HG03196 (cell line): ENCODE results near the gene IL25.
"Not testable (repeated sequence)": the region's sequence is repeated elsewhere in the genome, so short reads cannot be mapped to it uniquely, and the experiment has no call there.

Source experiments
- ATAC-seq: cut with Tn5 transposase; IDR thresholded peaks from one replicate; pipeline ENCODE4 v1.9.1; 2021; ENCODE audit not compliant: unreplicated experiment

IL25 gene

GRCh38 chr14:23371865-23372264 lies 744 bp upstream of the IL25 start:
- ATAC-seq, result no peak

GRCh38 chr14:23373041-23373440 lies 432 bp downstream of the IL25 start:
- ATAC-seq, result no peak

DNA sequence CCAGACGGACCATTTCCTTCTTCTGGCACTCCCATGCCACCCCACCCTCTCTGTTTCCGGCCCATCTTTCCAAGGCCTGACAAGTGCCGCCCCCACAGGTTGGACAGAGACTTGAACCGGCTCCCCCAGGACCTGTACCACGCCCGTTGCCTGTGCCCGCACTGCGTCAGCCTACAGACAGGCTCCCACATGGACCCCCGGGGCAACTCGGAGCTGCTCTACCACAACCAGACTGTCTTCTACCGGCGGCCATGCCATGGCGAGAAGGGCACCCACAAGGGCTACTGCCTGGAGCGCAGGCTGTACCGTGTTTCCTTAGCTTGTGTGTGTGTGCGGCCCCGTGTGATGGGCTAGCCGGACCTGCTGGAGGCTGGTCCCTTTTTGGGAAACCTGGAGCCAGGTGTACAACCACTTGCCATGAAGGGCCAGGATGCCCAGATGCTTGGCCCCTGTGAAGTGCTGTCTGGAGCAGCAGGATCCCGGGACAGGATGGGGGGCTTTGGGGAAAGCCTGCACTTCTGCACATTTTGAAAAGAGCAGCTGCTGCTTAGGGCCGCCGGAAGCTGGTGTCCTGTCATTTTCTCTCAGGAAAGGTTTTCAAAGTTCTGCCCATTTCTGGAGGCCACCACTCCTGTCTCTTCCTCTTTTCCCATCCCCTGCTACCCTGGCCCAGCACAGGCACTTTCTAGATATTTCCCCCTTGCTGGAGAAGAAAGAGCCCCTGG lies 3.1 kb downstream of the IL25 start:
- ATAC-seq, result no peak

- ATAC-seq, result no peak
Measured at GRCh38 chr14:23376482-23377197, 4.0 kb downstream of the IL25 start, which contains the start of gene CMTM5. Gene CMTM5 (plus strand): TSS chr14:23377046. CDS start chr14:23377252, 206 bp downstream.

DNA sequence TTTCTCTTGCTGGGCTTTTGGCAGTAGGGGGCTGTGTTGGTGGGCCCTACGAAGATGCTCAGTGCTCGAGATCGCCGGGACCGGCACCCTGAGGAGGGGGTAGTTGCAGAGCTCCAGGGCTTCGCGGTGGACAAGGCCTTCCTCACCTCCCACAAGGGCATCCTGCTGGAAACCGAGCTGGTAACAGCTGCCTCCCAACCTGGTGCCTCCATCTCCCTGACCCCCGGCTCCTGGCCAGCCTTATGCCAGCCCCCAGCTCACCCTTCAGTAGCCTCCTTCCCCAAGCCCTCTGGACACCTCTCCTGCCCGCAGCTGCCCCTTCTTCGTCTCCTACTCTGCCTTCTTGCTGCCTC lies 4.6 kb downstream of the IL25 start:
- ATAC-seq, result no peak

DNA sequence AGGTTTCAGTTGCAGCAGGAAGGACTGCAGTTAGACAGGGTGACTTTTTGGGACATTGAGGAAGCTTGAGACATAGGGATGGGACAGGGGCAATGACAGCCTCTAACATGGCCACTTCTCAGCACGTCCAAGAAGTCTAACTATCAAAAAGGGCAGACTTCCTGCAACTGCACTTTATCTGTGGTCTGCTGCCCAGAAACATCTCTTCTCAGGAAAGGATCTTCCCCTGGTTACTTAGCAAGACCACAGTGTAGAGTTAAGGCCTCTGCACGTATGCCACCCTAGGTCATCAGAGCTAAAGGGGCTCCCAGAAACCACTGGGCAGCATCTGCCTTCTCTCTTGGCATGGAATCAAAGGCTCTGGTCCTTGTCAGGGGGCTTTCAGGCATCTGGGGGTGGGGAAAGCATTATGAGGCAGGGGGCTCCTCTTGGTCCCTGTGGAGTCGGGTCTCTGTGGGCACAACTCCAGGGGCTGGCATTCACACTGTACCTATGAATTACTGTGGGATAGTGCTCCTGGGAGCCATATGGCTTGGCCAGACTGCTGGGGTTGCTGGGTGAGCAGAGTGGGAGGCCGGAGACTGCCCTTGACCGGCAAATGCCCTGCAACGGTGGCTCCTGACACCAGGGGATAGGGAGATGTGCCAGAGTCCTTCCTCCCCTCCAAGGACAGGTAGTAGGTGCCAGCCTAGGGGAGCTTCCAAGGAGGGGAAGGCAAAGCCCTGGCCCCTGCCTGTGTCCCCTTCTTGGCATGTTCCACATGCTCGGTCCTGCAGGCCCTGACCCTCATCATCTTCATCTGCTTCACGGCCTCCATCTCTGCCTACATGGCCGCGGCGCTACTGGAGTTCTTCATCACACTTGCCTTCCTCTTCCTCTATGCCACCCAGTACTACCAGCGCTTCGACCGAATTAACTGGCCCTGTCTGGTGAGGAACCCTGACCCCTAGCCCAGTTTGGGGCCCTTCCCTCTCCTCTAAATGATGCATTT lies 5.3 kb downstream of the IL25 start:
- ATAC-seq, result no peak

- ATAC-seq, result no peak
Measured at GRCh38 chr14:23378612-23379220, 6.1 kb downstream of the IL25 start.

GRCh38 chr14:23379366-23380196 lies 7.0 kb downstream of the IL25 start:
- no peak for ATAC-seq

- no peak for ATAC-seq
Measured at GRCh38 chr14:23380197-23380914, 7.7 kb downstream of the IL25 start.

DNA sequence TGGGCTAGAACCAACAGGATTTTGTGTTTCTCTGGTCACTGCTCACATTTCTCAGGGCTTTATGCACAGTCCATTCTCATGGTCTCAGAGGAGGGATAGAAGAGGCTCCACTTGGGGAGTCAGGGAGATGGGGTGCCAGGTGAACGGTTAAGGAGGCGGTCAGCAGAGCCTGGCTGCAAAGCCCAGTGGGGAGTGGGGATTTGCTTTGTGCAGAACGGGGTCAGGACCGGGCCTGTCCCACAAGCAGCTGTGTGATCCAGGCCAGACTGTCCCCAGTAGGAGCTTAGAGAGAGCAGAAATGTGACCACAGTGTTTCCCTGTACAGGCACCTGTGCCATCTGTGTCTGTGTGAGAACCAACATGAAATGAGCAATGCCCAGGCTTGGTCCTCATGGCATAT lies 8.4 kb downstream of the IL25 start:
- no peak for ATAC-seq

DNA sequence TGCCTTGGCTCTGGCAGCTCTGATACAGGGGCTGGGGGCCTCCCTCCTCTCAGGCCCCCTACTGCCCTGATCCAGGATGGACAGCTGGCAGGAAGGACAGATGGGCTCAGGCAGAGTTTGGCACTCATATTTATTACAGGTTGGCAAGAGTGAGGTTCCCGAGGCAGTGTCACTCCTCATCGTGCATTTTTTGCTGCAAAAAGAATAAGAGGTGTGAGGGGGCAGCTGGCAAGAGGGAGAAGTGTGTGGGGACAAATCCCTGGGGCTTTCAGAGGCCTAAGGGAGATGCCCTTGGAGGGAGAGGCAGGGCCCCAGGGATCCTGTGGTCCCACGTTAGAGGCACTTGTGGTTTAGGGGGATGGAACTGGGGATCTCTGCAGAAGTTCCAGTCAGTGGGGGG lies 9.3 kb downstream of the IL25 start:
- ATAC-seq, result no peak

DNA sequence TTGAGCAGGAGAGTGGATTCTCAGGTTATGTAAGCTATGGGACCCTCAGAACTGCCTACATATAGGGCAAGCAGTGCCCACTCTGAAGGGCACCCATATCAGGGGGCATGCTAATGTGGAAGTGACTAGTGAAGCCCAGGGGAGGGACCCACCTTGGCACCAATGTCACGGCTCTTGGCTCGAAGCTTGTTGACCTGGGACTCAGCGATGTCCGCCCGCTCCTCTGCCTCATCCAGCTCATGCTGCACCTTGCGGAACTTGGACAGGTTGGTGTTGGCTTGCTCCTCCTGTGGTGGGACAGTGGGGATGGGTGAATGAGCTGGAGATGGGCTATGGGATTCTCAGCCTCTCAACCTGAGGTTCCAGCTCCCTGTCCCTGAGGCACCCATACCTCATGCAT lies 9.7 kb downstream of the IL25 start:
- no peak for ATAC-seq

- ATAC-seq, result no peak
Measured at GRCh38 chr14:23382731-23383440, 10.3 kb downstream of the IL25 start.

GRCh38 chr14:23384364-23385080 lies 11.9 kb downstream of the IL25 start:
- ATAC-seq, result no peak

GRCh38 chr14:23385244-23385641 lies 12.6 kb downstream of the IL25 start:
- ATAC-seq, result no peak

DNA sequence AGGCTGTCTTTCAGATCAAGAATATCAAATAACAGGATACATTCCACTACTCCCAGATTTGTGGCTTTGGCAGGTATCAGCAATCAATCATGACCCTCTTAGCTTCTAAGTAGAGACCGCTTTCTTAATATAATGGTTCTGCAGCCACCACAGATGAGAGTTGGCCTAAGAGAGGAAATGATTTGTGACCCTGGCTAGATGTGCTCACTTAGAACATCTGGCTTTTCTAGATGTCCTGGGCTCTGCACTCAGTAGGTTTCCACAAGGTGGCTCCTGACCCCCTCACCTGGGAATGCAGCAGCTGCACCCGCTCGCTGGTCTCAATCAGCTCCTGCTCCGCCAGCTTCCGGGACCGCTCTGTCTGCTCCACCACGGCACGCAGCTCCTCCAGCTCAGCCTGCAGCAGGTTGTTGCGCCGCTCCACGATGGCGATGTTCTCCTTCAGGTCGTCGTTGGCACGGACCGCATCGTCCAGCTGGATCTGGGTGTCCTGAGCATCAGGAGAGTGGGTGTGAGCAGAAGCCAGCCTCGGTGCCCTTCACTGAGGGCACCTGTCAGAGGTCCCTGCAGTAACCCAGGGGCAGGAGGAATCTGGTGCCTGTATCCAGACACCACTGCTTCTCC lies 13.1 kb downstream of the IL25 start:
- no peak for ATAC-seq

GRCh38 chr14:23386266-23386657 lies 13.7 kb downstream of the IL25 start:
- ATAC-seq, result not testable (repeated sequence)

DNA sequence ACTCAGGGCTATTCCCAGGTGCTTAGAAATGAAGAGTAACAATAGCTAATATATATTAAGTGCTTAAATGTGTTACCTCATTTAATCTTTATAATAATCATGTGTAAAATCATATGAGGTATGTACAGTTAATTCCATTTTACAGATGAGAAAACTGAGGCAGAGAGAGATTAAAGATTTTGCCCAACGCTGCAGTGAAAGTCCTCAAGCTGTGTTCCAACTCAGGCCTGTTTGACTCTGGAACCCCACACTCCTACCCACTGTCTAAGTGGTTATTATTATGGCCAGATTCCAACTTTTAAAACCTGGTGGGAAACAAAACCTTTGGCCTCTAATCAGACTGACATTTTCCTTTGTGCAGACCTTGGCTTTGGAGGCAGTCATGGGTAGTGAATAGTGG lies 14.4 kb downstream of the IL25 start:
- no peak for ATAC-seq
